CD4-positive, alpha-beta T cell treated with Interleukin-4 for 1 hour (primary cell): Measurements from ENCODE around the gene DPEP1.

Source experiments
- DNase-seq, 2 donors: peaks; one replicate each; pipeline ENCODE4 v3.0.0-alpha.2; 2020 to 2022

The DPEP1 gene

DNA sequence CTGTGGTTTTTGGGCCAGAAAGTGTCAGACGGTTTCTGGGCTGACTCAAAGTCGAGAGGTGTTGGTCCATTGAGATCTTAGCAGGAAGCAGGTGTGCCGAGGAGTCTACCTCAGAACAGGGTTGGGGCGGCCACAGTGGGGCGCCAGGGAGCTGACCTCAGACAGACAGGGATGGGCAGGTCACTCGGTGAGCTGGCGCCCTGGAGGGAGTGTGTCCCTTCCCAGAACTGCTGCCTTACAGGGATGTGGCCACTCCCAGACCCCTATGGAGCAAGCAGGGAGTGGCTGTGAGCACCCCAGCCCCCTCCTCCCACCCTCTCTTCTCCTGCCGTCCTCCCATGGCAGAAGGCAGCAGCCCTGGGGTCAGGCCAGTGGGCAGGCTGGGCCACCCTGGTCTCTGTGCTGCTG, 14.0 kb upstream of the DPEP1 start:
- DNase-seq = no peak

DNA sequence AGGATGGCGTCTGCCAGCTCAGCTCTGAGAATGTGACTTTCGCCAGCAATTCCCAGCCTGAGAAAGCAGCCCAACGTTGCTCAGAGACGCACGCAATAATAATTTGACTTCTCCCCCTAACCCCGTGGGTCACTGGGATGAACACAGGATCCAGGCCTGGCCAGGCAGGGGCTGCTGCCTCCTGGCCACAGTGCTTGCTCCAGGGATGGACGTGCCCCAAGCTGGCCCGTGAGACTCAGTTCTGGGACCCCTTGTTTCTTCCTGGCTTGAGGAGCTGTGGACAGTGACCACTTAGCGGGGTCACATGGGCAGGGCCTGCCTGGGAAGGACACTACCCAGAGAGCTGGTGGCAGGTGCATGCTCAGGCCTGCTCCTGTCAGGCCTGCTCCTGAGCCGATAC, 13.5 kb upstream of the DPEP1 start:
- DNase-seq = no peak

DNA sequence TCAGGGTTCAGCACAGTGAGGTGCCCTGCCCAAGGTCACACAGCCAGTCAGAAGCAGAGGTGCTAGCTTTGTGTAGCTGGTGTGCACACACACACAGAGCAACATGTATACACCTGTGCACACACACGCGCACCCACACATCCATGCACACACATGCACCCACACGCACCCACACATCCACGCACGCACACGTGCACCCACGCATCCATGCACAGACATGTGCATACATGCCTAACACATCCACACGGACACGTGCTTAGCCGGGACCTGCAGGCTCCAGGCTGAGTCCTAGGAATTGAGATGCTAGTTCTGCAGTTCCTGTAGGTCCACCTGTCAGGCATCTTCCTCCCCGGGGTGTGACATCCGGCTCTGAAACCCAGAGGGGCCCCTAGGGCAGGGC, 13.0 kb upstream of the DPEP1 start:
- DNase-seq = no peak

DNA sequence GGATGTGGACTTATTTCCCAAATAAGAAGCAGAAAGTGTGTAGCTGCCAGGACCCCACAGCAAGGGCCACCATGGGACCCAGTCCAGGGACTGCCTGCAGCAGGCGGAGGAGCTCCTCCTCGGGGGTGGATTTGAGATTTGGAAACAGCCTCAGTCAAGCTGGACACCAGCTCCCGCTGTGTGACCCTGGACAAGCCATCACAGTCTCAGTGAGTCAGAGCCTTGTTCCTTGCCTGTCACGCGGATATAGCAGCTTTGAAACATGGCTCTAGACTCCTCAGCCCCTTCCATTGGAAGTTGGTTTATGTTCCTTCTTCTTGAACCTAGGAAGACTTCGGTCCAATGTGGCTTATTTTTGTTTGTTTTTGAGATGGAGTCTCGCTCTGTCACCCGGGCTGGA, 12.5 kb upstream of the DPEP1 start:
- DNase-seq = no peak

DNA sequence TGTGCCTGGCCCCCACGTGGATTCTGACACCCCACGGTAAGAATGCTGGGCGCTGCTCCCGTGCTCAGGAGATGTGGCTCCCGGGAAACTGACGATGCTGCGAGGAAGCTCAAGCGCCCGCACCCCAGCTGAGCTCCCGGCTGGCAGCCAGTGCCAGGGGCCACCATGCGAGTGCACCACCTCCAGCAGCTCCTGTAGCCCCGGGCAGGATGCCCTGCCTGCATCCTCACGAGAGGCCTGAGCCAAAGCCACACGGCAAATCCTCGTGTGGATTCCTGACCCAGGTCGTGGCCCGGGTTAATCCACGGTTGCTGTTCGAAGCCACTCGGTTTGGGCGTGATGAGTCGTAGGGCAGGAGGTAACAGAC, 11.6 kb upstream of the DPEP1 start:
- no peak for DNase-seq

DNA sequence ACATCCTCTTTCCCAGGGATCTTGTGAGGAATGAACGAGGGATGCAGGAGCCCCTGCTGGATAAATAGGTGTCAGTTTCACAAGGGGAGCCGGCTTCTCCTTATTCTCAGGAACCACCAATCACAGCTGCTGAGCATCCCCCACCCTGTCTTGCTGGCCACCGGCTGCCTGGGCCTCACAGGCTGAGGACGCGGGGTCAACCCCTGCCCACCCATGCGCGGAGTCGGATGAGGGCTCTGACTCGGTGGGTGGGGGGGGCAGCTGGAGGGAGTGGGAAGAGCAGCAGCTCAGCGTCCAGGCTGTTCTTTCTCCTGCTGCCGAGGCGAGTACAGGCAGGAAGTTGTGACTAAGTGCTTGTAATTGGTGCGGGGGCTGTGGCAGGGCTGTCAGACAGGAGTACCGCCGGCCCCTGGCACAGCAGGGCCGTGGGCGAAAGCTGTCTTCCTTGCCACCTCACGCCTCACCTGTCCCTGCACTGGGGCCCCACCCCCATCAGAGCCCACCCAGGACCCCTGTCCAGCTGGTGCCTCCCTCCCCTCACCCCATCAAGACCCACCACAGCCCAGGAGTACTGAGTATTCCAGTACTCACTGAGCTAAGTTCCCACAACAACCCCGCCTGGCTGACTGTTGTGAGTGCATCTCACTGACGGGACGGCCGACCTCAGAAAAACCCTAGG, 11.0 kb upstream of the DPEP1 start:
- peak; percentile 35 to 45 for DNase-seq

DNA sequence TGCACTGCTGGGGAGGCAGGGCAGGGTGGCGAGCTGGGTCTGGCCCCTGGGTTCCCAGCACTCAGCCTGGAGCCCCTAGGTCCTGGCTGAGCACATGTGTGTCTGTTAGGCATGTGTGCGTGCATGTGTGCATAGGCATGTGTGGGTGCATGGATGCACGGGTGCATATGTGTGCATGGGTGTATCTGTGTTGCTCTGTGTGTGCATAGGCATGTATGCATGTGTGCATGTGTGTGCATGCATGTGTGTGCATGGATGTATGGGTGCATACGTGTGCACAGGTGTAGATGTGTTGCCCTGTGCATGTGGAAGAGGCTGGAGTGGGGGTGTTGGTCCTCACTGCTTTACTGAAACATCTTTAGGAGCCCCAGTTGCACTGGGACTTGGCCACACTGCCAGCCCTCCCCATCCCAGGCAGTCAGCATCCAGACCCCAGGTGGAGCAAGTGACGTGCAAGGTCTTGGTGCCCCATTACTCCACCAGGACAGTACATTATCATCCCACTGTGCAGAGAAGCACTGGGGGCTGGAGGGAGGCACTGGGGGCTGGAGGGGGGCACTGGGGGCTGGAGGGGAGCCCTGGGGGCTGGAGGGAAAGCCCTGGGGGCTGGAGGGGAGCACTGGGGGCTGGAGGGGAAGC, 10.4 kb upstream of the DPEP1 start:
- no peak for DNase-seq

DNA sequence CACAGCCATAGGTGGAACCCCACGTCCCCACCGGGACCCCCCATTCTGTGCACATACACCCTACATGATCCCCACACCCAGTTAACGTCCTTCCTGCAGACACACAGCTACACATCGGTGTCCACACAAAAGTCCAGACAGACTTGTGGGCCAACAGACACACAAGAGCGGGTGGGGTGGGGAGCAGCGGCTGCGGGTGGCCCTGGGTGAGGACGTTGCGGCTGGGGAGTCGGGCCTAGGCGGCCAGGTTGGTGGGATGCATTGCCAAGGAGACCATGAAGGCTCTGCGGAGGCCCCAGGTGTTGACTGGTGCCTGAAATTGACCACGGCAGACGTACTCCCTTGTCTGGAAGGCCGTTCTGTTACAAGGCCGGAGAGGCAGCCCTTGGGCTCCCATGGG, 8.7 kb upstream of the DPEP1 start:
- DNase-seq = no peak

DNA sequence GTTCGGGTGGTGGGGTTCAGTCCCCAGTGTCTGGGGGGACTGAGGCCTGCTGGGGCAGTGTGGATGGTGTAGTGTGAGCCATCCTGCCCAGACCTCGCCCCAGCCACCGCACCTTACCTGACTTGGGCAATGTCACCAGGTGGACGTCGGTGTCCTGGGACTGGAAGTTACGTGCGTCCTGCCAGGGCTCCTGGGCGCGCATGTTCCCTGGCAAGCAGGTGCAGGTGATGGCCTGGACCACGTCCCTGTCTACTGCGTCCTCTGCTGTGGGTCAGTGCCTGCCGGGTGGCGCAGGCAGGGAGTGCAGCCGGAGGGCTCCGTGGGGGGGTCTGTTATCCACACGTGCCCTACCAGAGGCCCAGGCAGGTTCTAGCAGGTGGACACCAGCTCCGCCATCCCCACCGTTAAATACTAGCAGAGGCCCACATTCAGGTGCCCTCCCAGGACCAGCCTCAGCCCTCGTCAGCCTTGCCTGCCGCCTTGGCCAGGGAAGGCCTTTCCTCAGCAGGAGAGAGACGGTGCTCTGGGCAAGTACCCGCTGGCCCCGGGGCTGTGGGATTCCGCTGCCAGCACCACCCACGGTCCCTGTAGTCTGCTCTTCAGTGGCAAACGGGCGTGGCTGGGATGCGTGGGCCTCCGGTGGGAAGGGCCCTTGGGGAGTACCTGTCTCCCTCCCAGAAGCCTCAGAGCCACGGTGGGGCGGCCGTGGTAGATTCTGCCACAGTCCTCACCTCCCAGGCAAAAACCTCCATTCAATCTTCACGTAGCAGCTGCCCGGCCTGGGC, 8.1 kb upstream of the DPEP1 start:
- DNase-seq = no peak

DNA sequence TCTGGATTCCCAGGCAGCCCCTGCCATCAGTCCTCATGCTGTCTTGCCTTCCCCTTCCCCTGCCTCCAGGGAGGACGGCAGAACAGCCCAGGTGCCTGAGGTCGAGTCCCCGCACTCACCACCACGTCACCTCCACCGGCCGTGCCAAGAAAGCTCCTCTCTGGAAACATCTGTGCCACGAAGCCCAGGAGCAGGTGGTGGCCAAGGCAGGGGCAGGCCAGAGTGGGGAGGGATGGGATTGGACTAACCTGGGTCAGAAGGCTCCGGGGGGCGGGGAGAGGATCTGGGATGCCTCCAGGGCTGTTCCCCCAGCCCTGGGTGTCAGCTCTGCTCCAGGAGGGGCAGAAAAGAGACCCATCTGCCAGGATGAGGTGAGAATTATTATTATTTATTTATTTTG, 7.4 kb upstream of the DPEP1 start:
- DNase-seq = no peak

DNA sequence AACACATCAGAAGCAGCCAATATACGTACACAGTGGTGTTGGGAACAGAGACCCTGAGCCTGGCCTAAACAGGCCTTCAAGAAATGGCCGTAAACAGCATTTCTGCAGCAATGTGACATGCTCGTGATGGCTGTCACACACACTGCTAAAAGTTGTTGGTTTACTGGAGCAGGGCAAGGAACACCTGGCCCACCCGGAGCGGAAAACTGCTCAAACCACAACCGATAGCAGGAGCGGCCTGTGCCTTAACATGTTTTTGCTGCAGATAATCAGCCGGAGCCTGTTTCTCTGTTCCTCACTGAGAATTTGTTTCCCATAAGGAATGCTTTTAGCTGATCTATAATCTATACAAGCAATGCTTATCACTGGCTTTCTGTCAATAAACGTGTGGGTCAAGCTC, 6.0 kb upstream of the DPEP1 start:
- DNase-seq = no peak

DNA sequence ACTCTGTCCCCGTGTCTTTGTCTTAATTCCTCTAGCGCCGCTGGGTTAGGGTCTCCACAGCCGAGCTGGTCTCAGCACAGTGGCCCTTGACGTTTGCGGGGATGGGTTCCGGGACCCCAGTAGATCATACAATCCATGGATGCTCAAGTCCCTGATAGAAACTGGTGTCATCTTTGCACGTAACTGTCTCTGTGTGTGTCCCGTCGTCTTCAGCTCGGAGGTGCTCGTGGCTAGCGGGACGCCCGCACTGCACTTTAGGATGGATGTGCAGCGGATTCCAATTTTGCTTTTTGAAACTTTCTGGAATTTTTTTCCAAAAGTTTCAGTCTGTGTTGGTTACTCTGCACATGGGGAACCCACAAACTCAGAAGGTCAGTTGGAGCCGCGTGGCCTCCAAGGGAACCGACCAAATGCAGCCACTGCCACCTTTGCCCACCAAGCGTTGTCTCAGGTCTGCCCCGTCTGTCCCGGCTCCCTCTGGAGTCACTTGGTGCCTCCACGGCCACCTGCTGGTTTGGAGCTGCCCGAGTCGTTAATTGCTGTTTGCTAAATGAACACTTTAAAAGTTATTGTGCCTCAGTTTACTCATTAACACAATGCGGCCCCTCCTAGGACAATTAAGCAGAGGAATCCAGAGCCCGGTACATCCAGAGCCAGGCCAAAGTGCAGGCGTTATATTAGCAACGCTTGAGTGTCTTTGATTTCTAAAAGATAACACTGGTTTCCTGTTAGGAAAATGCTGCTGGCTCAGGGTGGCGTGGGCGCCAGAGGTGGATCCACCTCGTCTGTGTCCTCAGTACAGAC, 5.3 kb upstream of the DPEP1 start:
- no peak for DNase-seq

DNA sequence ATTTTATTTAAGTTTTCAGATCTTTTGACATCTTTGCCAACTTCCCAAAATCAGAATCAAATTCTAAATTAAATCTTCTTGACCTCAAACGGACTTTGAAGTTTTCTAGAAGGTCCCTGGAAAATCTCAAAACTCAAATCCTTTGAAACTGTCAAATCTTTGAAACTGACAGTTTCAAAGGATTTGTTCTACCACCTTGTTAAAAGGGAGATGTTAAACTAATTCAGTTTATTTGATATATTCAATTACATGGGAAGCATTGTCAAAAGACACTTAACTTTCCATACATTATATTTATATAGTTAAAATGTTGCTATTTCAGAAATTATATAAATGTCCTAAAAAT, 3.4 kb upstream of the DPEP1 start:
- DNase-seq = no peak

DNA sequence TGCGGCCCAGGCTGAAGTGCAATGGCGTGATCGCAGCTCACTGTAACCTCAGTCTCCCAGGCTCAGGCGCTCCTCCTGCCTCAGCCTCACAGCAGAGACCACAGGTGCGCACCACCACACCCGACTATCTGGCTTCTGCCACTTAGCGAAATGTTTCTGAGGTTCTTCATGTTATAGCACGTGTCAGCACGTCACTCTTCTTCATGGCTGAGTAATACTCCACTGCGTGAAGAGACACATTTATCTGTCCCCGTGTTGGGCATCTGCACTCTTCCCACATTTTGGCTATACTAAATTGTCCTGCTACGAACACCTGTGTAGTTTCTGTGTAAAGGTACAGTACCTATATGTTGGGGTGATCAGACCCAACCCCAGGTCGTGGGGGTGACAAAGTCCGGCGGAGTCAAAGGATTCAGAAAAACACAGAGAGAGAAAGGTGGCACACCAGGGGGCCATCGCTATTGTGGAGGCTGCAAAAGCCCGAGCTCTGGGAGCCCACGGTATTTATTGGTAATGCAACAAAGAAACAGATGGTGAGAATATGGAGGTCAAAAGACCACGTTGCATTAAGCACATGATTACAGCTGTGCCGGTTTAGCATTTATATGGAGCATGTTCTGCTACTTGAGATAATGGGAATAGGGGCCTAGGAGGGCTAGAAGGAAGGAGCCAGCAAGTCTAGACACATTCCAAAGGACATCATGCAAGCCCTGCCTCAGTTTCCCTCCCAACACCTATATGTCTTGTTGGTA, 851 bp upstream of the DPEP1 start:
- no peak for DNase-seq

DNA sequence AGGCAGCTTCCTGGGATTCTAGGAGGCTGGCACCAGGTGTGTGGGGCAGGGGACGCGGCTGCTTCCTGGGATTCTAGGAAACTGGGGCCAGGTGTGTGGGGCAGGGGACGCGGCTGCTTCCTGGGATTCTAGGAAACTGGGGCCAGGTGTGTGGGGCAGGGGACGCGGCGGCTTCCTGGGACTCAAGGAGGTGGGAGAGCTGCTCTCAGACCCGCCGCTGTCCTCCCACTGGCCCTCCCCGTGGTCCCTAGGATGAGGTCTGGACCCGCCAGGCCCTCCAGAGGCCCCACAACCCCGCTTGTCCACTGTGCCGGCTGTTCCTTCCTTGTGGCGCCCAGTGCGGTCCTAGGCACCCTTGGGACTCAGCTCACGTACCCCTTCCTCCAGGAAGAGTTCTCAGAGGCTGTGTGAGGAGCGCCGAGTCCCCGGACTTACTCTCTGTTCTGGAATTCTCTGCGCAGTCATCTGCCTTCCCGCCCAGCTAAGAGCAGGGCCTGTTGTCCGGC, 565 bp downstream of the DPEP1 start:
- no peak for DNase-seq

DNA sequence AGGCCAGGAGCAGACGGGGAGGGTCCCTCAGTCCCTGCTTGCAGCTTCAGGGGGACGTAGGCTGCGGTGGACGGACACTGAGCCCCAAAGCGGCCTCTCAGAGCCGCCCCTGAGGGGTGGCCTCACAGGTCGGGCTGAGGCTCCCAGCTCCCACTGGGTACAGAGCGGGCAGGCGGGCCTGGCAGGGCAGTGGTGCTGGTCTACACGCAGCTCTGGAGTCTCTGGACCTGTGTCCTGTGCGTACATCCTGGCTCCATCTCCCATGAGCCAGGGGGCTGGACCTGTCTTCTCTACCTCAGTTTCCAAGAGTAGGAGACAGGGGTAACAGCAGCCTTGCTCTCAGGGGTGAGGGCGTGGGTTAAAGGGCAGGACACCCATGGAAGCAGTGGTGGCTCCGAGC, 1.7 kb downstream of the DPEP1 start:
- DNase-seq = no peak

DNA sequence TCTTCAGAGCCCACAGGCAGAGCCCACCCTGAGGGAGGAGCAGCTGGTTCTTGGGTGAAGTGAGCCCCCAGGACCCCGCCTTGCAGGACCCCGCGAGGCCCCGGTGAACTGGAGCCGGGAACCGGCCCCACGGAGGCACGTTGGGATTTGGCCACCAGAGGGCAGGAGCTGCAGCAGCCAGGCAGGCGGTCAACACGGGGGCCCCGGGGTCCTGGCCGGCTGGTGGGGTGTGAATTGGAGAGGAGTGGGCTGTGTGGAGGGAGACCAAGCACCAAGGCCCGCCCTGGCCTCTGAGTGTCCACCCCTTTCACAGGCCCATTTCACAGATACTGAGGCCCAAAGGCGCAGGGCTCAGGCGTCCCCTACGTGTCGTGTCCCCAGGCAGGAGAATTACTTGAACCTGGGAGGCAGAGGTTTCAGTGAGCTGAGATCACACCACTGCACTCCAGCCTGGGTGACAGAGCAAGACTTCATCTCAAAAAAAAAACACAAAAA, 2.2 kb downstream of the DPEP1 start:
- DNase-seq = peak in 1 of 2 donors; percentile 38

DNA sequence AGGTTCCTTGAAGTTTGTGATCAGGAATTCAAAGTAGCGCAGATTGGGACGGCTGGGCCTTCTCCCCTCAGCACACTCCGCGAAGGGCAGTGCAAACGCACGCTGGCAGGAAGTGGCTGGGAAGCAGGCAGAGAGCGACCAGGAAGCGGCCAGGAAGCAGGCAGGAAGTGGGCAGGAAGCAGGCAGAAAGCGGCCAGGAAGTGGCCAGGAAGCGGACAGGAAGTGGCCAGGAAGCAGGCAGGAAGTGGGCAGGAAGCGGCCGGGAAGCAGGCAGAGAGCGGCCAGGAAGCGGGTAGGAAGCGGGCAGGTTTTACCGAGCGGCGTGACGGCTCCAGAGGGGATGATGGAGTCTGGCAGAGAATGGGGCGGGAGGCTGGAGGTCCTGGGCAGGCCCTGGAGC, 3.2 kb downstream of the DPEP1 start:
- peak; percentile 21 to 38 for DNase-seq

DNA sequence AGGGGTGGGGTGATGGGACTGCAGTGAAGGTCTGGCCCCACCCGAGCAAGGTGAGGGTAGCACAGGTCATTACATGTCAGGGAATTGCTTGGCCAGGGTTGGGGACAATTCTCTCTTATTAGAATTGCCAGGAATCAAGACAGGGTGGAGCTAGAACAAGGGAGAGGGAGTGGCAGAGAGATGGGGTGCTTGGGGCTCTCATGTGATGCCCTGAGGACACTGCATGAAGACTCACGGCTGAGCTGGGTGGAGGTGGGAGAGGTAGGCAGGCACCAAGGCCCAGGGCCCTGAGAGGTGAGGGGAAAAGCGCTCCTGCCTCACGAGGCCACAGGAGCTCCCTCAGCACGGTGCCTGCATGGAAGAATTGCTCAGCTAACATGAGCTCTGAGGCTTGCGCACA, 3.6 kb downstream of the DPEP1 start:
- no peak for DNase-seq

DNA sequence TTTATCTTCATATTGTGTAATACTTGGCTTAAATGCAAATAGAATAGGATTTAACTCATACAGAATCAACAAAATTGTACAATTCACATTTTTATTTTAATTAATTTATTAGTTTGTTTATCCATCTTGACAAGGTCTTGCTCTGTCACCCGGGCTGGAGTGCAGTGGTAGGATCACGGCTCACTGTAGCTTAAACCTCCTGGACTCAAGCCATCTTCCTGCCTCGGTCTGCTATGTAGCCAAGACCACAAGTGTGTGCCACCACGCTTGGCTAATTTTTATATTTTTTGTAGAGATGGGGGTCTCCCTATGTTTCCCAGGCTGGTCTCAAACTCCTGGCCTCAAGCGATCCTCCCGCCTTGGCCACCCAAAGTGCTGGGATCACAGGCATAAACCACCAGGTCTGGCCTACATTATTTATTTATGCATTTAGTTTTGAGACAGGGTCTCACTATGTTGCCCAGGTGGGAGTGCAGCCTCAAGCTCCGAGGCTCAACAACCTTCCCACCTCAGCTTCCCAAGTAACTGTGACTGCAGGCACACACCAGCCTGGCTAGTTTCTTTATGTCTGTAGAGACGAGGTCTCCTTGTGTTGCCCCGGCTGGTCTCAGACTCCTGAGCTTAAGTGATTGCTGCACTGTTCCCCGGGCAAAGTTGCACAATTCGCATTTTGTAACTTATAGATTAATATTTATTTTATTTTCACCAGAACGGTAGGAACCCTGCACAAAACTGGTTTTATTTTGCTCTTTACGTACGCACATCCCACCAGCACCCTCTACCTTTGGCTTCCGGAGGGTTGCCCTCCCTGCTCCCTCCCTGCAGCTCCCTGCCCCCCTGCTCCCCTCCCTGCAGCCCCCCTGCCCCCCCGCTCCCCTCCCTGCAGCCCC, 4.9 kb downstream of the DPEP1 start:
- no peak for DNase-seq

DNA sequence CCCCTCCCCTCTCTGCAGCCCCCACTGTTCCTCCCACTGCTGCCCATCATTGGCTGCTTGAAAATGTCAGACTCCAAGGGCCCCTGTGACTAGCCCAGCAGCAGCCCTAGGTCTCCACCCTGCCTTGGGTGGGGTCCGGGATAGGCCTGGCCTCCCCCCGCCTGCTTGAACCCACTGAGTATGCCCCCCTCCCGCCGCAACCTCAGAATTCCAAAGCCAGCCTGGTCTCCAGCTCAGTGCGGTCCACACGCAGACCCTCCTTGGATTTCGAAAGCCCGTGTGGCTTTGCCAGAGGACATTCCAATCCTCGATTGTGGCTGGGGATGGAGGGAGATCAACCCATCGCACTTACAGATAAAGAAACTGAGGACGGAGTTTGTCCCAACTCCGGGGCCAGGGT, 6.4 kb downstream of the DPEP1 start:
- DNase-seq = no peak
